AG04449 (cell line): ENCODE results near the gene CTPS1.
A peak's percentile ranks its signal among the peaks of the same experiment; 100 is the strongest.

Source experiments
- CTCF ChIA-PET: fragments of 350-600 bp; formaldehyde crosslinking; extraction: SDS; loops from one replicate; lab custom pipeline; 2021; ENCODE audit warnings: antibody characterized with exemption; lab: Yijun Ruan, JAX
- POLR2A ChIA-PET: fragments of 400-600, 350-600 bp; formaldehyde crosslinking; extraction: SDS; loops from one replicate; lab custom pipeline; 2020; ENCODE audit warnings: antibody characterized with exemption, inconsistent platforms; lab: Yijun Ruan, JAX
- DNase-seq: peaks from one replicate; pipeline ENCODE4 v3.0.0-alpha.2; 2010; ENCODE audit warnings: low read depth, low spot score
- H3K4me3 ChIP-seq: 2 replicates; pipeline ENCODE4 v1.5.1; 2011; ENCODE audit warnings: low read depth, mild to moderate bottlenecking, control low read depth, low read length
- TF ChIP-seq, protein P1 (sequence below): IDR thresholded peaks from one replicate; pipeline ENCODE4 v1.5.1; 2011; ENCODE audit warnings: mild to moderate bottlenecking, moderate library complexity, low read length, control low read depth, inconsistent platforms; ENCODE audit not compliant: insufficient read depth; ENCODE audit errors: missing control alignments

Gene CTPS1

DNA sequence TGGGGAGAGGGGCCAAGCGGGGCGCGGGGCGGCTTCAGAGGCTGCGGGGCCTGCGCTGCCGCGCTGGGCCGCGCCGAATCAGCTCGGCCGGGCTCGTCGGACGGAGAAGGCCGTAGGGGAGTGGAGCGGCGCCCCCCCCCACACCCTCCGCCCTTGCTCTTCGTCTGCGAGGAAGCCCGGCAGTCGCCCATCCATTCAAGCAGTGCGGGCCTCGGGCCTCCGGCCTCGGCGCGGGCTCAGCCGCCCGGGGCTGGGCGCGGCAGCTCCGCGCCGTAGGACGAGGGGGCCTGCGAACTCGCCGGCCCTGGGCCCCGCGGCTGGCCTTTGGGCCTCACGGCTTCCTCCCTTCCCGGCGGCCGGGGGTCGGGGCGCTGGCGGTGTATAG, 564 bp downstream of the CTPS1 start:
- DNase-seq = no peak
- TF ChIP-seq, protein P1, sequence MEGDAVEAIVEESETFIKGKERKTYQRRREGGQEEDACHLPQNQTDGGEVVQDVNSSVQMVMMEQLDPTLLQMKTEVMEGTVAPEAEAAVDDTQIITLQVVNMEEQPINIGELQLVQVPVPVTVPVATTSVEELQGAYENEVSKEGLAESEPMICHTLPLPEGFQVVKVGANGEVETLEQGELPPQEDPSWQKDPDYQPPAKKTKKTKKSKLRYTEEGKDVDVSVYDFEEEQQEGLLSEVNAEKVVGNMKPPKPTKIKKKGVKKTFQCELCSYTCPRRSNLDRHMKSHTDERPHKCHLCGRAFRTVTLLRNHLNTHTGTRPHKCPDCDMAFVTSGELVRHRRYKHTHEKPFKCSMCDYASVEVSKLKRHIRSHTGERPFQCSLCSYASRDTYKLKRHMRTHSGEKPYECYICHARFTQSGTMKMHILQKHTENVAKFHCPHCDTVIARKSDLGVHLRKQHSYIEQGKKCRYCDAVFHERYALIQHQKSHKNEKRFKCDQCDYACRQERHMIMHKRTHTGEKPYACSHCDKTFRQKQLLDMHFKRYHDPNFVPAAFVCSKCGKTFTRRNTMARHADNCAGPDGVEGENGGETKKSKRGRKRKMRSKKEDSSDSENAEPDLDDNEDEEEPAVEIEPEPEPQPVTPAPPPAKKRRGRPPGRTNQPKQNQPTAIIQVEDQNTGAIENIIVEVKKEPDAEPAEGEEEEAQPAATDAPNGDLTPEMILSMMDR = no peak
- ChIA-PET POLR2A (interaction anchor here (1.2 to 1.3 kb wide), 3 partner anchors 19 to 23 kb away, joined by 3 to 10 read pairs (median 3); no protein-coding TSS in a partner anchor), CTCF (interaction anchor here (0.9 to 4.0 kb wide), 7 partner anchors 11 to 131 kb away, joined by 3 to 38 read pairs (median 4); no protein-coding TSS in a partner anchor)
- peak overlapping the region; percentile 70 for H3K4me3 ChIP-seq

DNA sequence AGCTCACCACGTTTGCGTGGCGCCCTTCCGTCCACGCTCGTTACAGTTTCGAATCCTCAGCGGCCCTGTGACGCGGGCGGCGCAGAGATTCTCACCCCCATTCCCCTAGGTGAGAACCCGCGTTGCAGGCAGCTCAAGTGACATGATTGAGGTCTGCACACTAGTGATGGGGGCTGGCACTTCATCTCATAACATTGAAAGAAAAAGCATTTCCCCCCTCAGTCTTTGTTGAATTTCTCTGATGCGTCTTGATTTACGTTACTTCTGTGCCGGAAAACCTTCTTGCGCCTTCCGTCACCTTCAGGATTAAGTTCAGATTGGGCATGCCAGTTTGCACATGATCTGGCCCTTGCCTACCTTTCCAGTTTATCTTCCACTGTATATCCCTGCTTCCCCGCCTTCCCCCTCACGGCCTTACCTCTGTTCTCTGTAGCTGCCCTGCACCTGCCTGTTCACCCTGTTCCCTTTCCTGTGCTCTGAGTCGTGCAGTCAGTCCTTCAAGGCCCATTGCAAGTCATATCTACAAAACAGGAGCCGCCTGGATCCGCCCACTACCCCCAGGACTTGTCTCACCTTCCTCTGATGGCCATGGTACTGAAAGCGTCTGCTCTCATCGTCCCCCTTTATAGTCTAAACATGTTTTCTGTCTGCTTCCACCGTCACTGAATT, 1.1 kb downstream of the CTPS1 start:
- peak overlapping the region; percentile 70 for H3K4me3 ChIP-seq
- TF ChIP-seq, protein P1 = no peak
- no peak for DNase-seq
- CTCF ChIA-PET = interaction anchor here (0.6 to 4.0 kb wide), 6 partner anchors 11 to 131 kb away, joined by 3 to 38 read pairs (median 6); no protein-coding TSS in a partner anchor
- POLR2A ChIA-PET = interaction anchor here (1.2 kb wide), 3 partner anchors 18 to 23 kb away, joined by 3 to 10 read pairs (median 3); no protein-coding TSS in a partner anchor

DNA sequence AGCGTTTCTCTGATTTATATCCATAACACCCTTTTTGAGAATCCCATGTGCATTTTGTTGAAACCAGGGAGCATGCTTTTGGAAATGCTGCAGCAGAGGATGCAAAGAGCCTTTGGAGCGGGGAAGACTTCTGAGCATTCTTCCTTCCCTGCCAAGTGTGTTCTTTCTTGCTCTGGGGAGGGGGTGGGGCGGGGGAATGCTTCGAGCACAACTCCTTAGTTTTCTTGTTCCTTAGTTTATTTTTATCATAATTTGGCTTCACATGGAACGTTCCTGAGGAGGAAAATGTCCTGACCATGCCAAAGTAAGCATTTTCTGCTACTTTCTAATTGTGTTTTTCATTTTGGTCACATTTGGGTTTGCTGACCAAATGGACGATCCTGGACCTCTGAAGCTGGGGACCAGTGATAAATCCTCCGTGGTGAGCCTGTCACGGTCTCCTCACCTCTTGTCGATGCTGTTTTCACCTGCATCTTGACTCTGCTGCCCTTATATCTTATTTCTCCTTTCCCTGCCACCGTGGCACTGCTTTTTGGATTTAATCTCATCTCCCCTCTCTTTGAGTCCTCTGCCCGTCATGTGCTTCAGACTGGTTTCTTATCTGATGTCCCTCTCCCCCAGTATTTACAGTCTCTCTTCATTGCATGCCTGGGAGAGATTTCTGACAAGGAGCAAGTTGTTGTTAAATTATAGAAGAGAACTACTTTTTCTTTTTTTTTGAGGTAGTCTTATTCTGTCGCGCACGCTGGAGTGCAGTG, 2.4 kb downstream of the CTPS1 start:
- POLR2A ChIA-PET = interaction anchor here (1.0 to 1.2 kb wide), 2 partner anchors 21 to 22 kb away, joined by 3 to 5 read pairs; no protein-coding TSS in a partner anchor
- peak overlapping the region; percentile 70 for H3K4me3 ChIP-seq
- DNase-seq = no peak
- TF ChIP-seq, protein P1 = no peak
- CTCF ChIA-PET = interaction anchor here (0.6 to 4.0 kb wide), 3 partner anchors 14 to 31 kb away, joined by 3 to 38 read pairs (median 5); no protein-coding TSS in a partner anchor

DNA sequence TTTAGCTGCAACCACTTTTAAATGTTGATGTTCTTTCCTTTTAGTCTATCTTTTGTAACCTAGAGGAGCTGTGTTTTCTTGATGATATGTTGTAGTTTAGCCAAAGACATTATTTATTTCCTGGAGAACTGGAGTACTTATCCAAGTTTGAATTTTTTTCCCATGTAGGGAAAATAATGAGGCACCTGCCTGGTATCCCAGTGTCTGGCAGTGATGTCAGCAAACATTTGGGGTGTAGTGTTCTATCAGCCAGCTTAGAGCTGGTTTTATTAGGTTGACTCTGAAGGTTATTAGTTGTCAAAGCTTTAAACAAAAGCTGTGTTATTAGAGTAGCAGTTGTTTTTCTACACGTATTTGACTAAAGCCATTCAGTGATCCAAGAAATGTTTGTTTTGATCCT, 3.2 kb downstream of the CTPS1 start:
- ChIA-PET POLR2A (interaction anchor here (1.0 kb wide), 1 partner anchor 21 kb away, joined by 5 read pairs; no protein-coding TSS in a partner anchor), CTCF (interaction anchor here (1.3 kb wide), 1 partner anchor 22 kb away, joined by 5 read pairs; no protein-coding TSS in a partner anchor)
- no peak overlapping the region for H3K4me3 ChIP-seq
- TF ChIP-seq, protein P1 = no peak
- DNase-seq = no peak

DNA sequence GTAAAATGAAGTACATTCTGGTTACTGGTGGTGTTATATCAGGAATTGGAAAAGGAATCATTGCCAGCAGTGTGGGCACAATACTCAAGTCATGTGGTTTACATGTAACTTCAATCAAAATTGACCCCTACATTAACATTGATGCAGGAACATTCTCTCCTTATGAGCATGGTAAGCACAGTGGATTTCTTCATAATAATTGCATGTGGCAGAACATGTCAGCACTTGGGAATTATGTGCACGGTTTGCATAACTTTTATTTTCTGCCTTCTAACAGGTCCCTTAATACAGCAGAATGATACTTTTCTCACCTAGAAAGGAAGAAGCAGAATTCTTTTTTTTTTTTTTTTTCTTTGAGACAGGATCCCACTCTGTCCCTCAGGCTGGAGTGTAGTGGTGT, 3.8 kb downstream of the CTPS1 start:
- TF ChIP-seq, protein P1 = no peak
- POLR2A ChIA-PET = interaction anchor here (1.0 kb wide), 1 partner anchor 20 kb away, joined by 5 read pairs; no protein-coding TSS in a partner anchor
- no peak overlapping the region for H3K4me3 ChIP-seq
- no peak for DNase-seq
- CTCF ChIA-PET = interaction anchor here (1.3 kb wide), 1 partner anchor 21 kb away, joined by 5 read pairs; no protein-coding TSS in a partner anchor
